Liver (tissue), 9 donors: ENCODE results near the gene RAP1GAP2. TPM values are rescaled to one million over a fixed set of nuclear protein-coding genes. Genes with fewer than 3 reads are reported as not detected.
"Not testable (repeated sequence)": the region's sequence is repeated elsewhere in the genome, so short reads cannot be mapped to it uniquely, and the experiment has no call there.

ENCODE experiments used
- DNase-seq: peaks from one replicate; pipeline ENCODE4 v3.0.0-alpha.2; 2017; ENCODE audit warnings: low spot score
- H3K27ac ChIP-seq, 2 donors: one replicate each; pipeline ENCODE4 v1.7.0; 2013; ENCODE audit warnings: inconsistent platforms in 2 of 2, low read length in 2 of 2, control low read depth in 1 of 2, low read depth in 1 of 2, mild to moderate bottlenecking in 1 of 2
- H3K27me3 ChIP-seq, 4 donors: one replicate each; pipeline versions ENCODE4 v1.6.1 to v1.7.0; 2013; ENCODE audit warnings: low read length in 3 of 4, inconsistent platforms in 1 of 4, mild to moderate bottlenecking in 1 of 4, moderate library complexity in 1 of 4; ENCODE audit not compliant: control insufficient read depth in 4 of 4, insufficient read depth in 4 of 4
- H3K36me3 ChIP-seq, 4 donors: one replicate each; pipeline versions ENCODE4 v1.6.1 to v1.7.0; 2013; ENCODE audit warnings: low read length in 3 of 4, mild to moderate bottlenecking in 3 of 4, low read depth in 1 of 4, moderate library complexity in 1 of 4; ENCODE audit not compliant: control insufficient read depth in 4 of 4, insufficient read depth in 3 of 4
- H3K4me1 ChIP-seq, 4 donors: one replicate each; pipeline versions ENCODE4 v1.6.1 to v1.7.0; 2013; ENCODE audit warnings: low read length in 3 of 4, mild to moderate bottlenecking in 3 of 4, moderate library complexity in 1 of 4; ENCODE audit not compliant: control insufficient read depth in 4 of 4, insufficient read depth in 4 of 4
- H3K4me3 ChIP-seq, 3 donors: one replicate each; pipeline versions ENCODE4 v1.6.1 to v1.7.0; 2013; ENCODE audit warnings: low read length in 3 of 3, control low read depth in 1 of 3, low read depth in 1 of 3, mild to moderate bottlenecking in 1 of 3
- H3K9ac ChIP-seq, 2 donors: one replicate each; pipeline ENCODE4 v1.7.0; 2013; ENCODE audit warnings: low read length in 2 of 2, mild to moderate bottlenecking in 2 of 2, moderate library complexity in 2 of 2, control low read depth in 1 of 2, low read depth in 1 of 2
- H3K9me3 ChIP-seq, 4 donors: one replicate each; pipeline versions ENCODE4 v1.6.1 to v1.7.0; 2013; ENCODE audit warnings: low read length in 3 of 4; ENCODE audit not compliant: control insufficient read depth in 4 of 4
- EGR1 ChIP-seq, 2 donors: IDR thresholded peaks; 2 replicates each; pipeline ENCODE4 v1.6.1; 2016 to 2018; ENCODE audit warnings: antibody characterized with exemption in 2 of 2, low read depth in 2 of 2
- FOXA1 ChIP-seq: IDR thresholded peaks from 2 replicates; pipeline ENCODE4 v1.6.1; 2016; ENCODE audit warnings: antibody characterized with exemption
- FOXA2 ChIP-seq: IDR thresholded peaks from 2 replicates; pipeline ENCODE4 v1.6.1; 2016; ENCODE audit warnings: antibody characterized with exemption
- GABPA ChIP-seq, 2 donors: IDR thresholded peaks in 1 of 2; conservative IDR thresholded peaks in 1 of 2; 2 replicates each; pipeline ENCODE4 v1.6.1; 2016; ENCODE audit warnings: antibody characterized with exemption in 2 of 2, mild to moderate bottlenecking in 1 of 2, moderate library complexity in 1 of 2
- HNF4A ChIP-seq, 2 donors: conservative IDR thresholded peaks; 2 replicates each; pipeline ENCODE4 v1.6.1; 2016; ENCODE audit warnings: antibody characterized with exemption in 2 of 2, mild to moderate bottlenecking in 2 of 2
- HNF4G ChIP-seq: IDR thresholded peaks from 2 replicates; pipeline ENCODE4 v1.6.1; 2016; ENCODE audit warnings: antibody characterized with exemption
- JUND ChIP-seq, 2 donors: IDR thresholded peaks; 2 replicates each; pipeline ENCODE4 v1.6.1; 2016; ENCODE audit warnings: antibody characterized with exemption in 2 of 2
- NR2F2 ChIP-seq: IDR thresholded peaks from 2 replicates; pipeline ENCODE4 v1.6.1; 2016; ENCODE audit warnings: antibody characterized with exemption
- RAD21 ChIP-seq, 2 donors: IDR thresholded peaks; 2 replicates each; pipeline ENCODE4 v1.6.1; 2016; ENCODE audit warnings: antibody characterized with exemption in 2 of 2, mild to moderate bottlenecking in 2 of 2
- SP1 ChIP-seq: IDR thresholded peaks from 2 replicates; pipeline ENCODE4 v1.6.1; 2018; ENCODE audit warnings: antibody characterized with exemption, mild to moderate bottlenecking
- TAF1 ChIP-seq: conservative IDR thresholded peaks from 2 replicates; pipeline ENCODE4 v1.6.1; 2016; ENCODE audit warnings: antibody characterized with exemption, mild to moderate bottlenecking
- YY1 ChIP-seq: IDR thresholded peaks from 2 replicates; pipeline ENCODE4 v1.6.1; 2016; ENCODE audit warnings: antibody characterized with exemption, mild to moderate bottlenecking
- WGBS: extraction: QIAGEN DNeasy Blood & Tissue Kit; methylation state at CpG from one replicate; pipeline ENCODE4 v1.1.7; 2013; 5-methylcytosine and 5-hydroxymethylcytosine counted together
- polyA plus RNA-seq, 2 donors: library from polyadenylated mRNA; stranded (reverse) in 1 of 2; unstranded in 1 of 2; fragments of 200-250 nt in 1 of 2; fragments of >200 nt in 1 of 2; fragmentation: Nextera tagmentation in 1 of 2; extraction: Ambion mirVana in 1 of 2; gene quantifications; one replicate each; pipeline versions ENCODE4 v1.2.1 to v1.2.3, GENCODE V29; 2013 to 2015
- total RNA-seq, 2 donors: library from RNA; depleted of rRNA; stranded (reverse); fragments of >200 nt; gene quantifications; one replicate each; pipeline ENCODE4 v1.2.3, GENCODE V29; 2014
- TF ChIP-seq, protein P1 (sequence below): IDR thresholded peaks from 2 replicates; pipeline ENCODE4 v1.6.1; 2016; ENCODE audit warnings: antibody characterized with exemption
- TF ChIP-seq, protein P2 (sequence below): fragments of 150-350 bp; IDR thresholded peaks from 2 replicates; pipeline ENCODE4 v1.5.1; 2017; ENCODE audit warnings: improper control_type of control experiment, low read depth, low read length; ENCODE audit not compliant: missing input control
- TF ChIP-seq, protein P3 (sequence below): IDR thresholded peaks from 2 replicates; pipeline ENCODE4 v1.6.1; 2016; ENCODE audit warnings: antibody characterized with exemption
- TF ChIP-seq, protein P4 (sequence below): IDR thresholded peaks from 2 replicates; pipeline ENCODE4 v1.6.1; 2016; ENCODE audit warnings: antibody characterized with exemption, mild to moderate bottlenecking
- donor health status: healthy.
- donor health status: healthy.
- donor health status: healthy.
- donor health status: healthy.
- donor health status: healthy.

Gene RAP1GAP2
- total and polyA plus RNA-seq, 4 donors: 0.56 to 1.7 (median 1.1) TPM

DNA sequence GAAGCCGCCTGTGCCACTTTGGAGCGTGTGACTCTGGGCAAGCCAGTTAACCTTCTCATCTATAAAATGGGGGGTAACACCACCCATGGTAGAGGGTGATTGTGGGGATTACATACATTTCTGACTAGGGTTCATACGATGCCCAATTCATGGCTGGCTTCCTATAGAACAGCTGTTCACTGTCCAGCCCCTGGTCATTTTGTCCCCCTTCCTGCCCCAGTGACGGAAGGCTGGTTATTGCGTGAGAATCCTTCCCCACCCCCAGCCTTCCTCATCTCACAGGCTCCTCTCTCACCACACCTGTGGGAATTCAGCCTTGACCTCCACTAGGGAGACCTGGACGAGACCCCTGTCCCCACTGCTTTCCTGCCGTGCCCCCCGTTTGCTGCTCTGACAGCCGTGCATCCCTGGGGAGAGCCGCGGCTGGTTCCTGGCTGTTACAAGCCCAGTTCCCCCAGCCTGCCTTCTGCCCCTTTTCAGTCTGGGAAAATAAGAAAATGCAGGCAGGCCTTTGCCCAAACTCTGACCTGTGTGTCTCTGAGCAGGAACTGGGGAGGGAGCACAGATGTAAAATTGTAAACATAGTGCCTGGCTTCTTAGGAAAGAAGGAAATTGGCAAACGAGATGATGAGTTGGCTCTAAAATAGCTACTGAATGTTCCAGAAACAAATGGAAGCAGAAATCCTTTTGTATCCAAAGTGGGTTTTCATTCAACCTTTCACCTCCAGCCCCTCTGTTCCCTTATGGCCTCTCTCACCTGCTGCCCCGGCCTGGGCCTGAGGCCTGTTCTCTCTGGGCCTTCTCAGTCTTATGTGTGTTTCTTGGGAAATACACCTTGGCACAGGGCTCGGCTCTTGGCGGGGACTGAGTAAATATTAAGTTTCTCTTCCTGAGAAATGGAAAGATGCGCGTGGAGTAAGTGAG lies 199.9 kb downstream of the RAP1GAP2 start:
- H3K4me1 ChIP-seq: no peaks in the 10 kb centered on the region
- H3K36me3 ChIP-seq: no peaks in the 10 kb centered on the region
- H3K27me3 ChIP-seq: no peaks in the 10 kb centered on the region
- H3K4me3 ChIP-seq: no peak overlapping the region
- TF ChIP-seq, protein P1, sequence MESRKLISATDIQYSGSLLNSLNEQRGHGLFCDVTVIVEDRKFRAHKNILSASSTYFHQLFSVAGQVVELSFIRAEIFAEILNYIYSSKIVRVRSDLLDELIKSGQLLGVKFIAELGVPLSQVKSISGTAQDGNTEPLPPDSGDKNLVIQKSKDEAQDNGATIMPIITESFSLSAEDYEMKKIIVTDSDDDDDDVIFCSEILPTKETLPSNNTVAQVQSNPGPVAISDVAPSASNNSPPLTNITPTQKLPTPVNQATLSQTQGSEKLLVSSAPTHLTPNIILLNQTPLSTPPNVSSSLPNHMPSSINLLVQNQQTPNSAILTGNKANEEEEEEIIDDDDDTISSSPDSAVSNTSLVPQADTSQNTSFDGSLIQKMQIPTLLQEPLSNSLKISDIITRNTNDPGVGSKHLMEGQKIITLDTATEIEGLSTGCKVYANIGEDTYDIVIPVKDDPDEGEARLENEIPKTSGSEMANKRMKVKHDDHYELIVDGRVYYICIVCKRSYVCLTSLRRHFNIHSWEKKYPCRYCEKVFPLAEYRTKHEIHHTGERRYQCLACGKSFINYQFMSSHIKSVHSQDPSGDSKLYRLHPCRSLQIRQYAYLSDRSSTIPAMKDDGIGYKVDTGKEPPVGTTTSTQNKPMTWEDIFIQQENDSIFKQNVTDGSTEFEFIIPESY: no peak
- TF ChIP-seq GABPA (IDR thresholded peaks at IDR 0.05 in 1 of 2, conservative IDR thresholded peaks at IDR 0.05 in 1 of 2) (no peak), NR2F2 (peak; percentile 53)
- WGBS: 83% methylated on average over 17 of the region's 17 CpGs
- H3K9ac ChIP-seq: no peak overlapping the region
- DNase-seq: no peak
- H3K9me3 ChIP-seq: no peaks in the 10 kb centered on the region
- no peak overlapping the region for H3K27ac ChIP-seq

DNA sequence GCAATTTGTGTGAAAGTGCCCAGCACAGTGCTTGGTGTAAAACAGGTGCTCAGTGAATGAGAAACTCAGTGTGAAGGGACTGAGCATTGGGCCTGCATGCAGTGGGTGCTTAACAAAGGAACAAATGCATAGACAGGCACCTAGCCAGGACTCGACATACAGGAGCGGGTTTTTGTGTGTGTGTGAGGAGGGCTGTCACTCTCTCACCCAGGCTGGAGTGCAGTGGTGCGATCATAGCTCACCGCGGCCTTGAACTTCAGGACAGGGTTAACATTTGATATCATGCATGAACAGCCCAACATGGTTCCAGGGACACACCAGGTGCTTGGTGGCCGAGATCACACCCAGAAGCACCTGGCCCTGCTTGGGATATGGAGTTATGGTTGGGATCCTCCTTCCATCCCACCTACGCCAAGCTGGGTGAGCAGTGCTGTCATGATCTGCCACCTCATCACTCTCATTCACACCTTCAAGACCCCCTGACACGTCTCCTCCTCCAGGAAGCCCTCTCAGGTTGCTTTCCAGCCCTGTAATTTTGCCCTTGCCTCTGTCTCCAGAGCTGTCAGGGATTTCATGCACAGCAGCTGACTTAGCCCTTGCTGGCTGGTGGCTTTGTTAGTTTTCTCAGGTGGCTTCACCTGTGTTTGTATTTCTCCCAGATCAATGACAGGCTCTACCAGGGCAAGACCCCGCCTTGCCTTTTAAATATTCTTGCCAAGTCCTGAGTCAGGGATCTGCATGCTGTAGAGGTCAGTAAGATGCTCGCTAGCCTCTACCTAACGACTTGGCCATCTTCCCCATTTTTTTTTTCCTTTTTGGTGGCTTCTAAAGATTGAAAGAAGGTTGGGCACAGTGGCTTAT lies 200.8 kb downstream of the RAP1GAP2 start:
- H3K9me3 ChIP-seq: no peaks in the 10 kb centered on the region
- H3K4me1 ChIP-seq: no peaks in the 10 kb centered on the region
- H3K36me3 ChIP-seq: no peaks in the 10 kb centered on the region
- no peak for TF ChIP-seq TAF1
- TF ChIP-seq GABPA (IDR thresholded peaks at IDR 0.05 in 1 of 2, conservative IDR thresholded peaks at IDR 0.05 in 1 of 2): no peak
- no peak for TF ChIP-seq FOXA2
- no peak for TF ChIP-seq HNF4G
- TF ChIP-seq, protein P2, sequence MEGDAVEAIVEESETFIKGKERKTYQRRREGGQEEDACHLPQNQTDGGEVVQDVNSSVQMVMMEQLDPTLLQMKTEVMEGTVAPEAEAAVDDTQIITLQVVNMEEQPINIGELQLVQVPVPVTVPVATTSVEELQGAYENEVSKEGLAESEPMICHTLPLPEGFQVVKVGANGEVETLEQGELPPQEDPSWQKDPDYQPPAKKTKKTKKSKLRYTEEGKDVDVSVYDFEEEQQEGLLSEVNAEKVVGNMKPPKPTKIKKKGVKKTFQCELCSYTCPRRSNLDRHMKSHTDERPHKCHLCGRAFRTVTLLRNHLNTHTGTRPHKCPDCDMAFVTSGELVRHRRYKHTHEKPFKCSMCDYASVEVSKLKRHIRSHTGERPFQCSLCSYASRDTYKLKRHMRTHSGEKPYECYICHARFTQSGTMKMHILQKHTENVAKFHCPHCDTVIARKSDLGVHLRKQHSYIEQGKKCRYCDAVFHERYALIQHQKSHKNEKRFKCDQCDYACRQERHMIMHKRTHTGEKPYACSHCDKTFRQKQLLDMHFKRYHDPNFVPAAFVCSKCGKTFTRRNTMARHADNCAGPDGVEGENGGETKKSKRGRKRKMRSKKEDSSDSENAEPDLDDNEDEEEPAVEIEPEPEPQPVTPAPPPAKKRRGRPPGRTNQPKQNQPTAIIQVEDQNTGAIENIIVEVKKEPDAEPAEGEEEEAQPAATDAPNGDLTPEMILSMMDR: no peak
- no peak for TF ChIP-seq SP1
- TF ChIP-seq, protein P1: no peak
- TF ChIP-seq EGR1 (IDR thresholded peaks at IDR 0.05; ENCODE audit: low read depth in 2 of 2): no peak
- no peak for TF ChIP-seq FOXA1
- no peak for TF ChIP-seq JUND (IDR thresholded peaks at IDR 0.05)
- TF ChIP-seq, protein P3, sequence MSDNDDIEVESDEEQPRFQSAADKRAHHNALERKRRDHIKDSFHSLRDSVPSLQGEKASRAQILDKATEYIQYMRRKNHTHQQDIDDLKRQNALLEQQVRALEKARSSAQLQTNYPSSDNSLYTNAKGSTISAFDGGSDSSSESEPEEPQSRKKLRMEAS: no peak
- TF ChIP-seq YY1: no peak
- TF ChIP-seq, protein P4, sequence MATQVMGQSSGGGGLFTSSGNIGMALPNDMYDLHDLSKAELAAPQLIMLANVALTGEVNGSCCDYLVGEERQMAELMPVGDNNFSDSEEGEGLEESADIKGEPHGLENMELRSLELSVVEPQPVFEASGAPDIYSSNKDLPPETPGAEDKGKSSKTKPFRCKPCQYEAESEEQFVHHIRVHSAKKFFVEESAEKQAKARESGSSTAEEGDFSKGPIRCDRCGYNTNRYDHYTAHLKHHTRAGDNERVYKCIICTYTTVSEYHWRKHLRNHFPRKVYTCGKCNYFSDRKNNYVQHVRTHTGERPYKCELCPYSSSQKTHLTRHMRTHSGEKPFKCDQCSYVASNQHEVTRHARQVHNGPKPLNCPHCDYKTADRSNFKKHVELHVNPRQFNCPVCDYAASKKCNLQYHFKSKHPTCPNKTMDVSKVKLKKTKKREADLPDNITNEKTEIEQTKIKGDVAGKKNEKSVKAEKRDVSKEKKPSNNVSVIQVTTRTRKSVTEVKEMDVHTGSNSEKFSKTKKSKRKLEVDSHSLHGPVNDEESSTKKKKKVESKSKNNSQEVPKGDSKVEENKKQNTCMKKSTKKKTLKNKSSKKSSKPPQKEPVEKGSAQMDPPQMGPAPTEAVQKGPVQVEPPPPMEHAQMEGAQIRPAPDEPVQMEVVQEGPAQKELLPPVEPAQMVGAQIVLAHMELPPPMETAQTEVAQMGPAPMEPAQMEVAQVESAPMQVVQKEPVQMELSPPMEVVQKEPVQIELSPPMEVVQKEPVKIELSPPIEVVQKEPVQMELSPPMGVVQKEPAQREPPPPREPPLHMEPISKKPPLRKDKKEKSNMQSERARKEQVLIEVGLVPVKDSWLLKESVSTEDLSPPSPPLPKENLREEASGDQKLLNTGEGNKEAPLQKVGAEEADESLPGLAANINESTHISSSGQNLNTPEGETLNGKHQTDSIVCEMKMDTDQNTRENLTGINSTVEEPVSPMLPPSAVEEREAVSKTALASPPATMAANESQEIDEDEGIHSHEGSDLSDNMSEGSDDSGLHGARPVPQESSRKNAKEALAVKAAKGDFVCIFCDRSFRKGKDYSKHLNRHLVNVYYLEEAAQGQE: no peak
- no peak for TF ChIP-seq RAD21 (IDR thresholded peaks at IDR 0.05)
- TF ChIP-seq HNF4A (conservative IDR thresholded peaks at IDR 0.05): no peak
- no peak overlapping the region for H3K4me3 ChIP-seq
- no peak overlapping the region for H3K9ac ChIP-seq
- no peaks in the 10 kb centered on the region for H3K27me3 ChIP-seq
- no peak for DNase-seq
- H3K27ac ChIP-seq: no peak overlapping the region
- 90% methylated on average over 11 of the region's 11 CpGs for WGBS

DNA sequence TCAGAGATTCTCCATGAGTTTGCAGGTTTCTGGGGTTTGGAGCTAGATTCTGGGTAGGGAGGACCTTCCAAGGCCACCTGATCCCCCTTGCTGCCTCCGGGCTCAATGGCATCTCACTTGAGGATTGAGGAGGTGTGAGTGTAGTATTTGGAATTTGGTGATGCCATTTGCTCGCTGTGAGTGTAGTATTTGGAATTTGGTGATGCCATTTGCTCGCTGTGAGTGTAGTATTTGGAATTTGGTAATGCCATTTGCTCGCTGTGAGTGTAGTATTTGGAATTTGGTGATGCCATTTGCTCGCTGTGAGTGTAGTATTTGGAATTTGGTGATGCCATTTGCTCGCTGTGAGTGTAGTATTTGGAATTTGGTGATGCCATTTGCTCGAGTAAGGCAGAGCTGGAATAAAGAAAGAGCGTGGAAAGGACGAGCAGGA lies 202.2 kb downstream of the RAP1GAP2 start:
- not testable (repeated sequence) for H3K4me3 ChIP-seq, H3K9ac ChIP-seq, H3K27ac ChIP-seq, H3K36me3 ChIP-seq, H3K4me1 ChIP-seq, H3K27me3 ChIP-seq, DNase-seq, H3K9me3 ChIP-seq
- 94% methylated on average over 9 of the region's 9 CpGs for WGBS
